NOMO-1 (cell line): ENCODE data around the gene GRPR.
A peak's percentile ranks its signal among the peaks of the same experiment; 100 is the strongest.
"Not testable (repeated sequence)": the region's sequence is repeated elsewhere in the genome, so short reads cannot be mapped to it uniquely, and the experiment has no call there.

Source experiments
- DNase-seq, 2 experiments: peaks; one replicate each; lab custom pipeline; 2025; ENCODE audit not compliant: unreplicated experiment in 2 of 2; lab: John Stamatoyannopoulos, UW

The GRPR gene

DNA sequence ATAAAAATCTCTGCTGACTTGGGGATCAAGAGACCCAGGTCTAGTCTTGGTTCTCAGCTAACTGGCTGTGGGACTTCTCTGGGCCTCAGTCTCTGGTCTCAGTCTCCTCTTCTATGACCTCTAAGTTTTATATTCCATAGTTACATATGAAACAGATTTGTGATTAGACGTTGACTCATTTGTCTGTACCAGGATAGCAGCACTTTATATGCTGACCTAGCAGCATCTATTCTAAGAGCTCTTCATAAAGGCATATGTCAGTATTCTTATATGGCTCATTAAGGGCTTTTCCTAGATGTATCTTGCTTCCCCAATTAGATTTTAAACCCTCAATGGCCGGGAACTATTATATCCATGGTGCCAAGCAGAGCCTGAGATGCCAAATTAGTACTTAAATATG lies 12.7 kb downstream of the GRPR start:
- DNase-seq = no peak

- DNase-seq = peak; percentile 62 to 78
Observed at GRCh38 chrX:16137416-16138107, 14.2 kb downstream of the GRPR start.

- DNase-seq = peak; percentile 21 to 57
Observed at GRCh38 chrX:16138108-16138427, 14.7 kb downstream of the GRPR start.

DNA sequence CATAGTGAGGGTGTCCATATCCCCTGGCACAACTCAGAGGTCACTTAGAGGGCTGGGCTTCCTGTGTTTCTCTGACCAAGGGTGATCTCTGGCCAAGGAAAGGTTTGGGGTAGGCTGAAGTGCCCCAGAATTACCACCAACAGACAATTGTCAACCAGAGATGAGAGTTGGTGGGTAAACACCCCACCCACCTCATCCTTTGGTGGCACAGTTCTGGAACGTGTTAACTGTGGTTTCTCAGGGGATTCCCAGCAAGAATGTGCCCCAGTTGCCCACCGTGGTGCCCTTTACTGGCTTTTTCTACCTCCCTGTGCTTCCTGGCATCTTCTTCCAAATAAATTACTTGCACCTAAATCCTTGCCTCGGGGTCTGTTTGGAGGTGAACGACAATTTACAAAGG lies 17.1 kb downstream of the GRPR start:
- DNase-seq = no peak

- DNase-seq = no peak
Observed at GRCh38 chrX:16140983-16141382, 17.6 kb downstream of the GRPR start.

DNA sequence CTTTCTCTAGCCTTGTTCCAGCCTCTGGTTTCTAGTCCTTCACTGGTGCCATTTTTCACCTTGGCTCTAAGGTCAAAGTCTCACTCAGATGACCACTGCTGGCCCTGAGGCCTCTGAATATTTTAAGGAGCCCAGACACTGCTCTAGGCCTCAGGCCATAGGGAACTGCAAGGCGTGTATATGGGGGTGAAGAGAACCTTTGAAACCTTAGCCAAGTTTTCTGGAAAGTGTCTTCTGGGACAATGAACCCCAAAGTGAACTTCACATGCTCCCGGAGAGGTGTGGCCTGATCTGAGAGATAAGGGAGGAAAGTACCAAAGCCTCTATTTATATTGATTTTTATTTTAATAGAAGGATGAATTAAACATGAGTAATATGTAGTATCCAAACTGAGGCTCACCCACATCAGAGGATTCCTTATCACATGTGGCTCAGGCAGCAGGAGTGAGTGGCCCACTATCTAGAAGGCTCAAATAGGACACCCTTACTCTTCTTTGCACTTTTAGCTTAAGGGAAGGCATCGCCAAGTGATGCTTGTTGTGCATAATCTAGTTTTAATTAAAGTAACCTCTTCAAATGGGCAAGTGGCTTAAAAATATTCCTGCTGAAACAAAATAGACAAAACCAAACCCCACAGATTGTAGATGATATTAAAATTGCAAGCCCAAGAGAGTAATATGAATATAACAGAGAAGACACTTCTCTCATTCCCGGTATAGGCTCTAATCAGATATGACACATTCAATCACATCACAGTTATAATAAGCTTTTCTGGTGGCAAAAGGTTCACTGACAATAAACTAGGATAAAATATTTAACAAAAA lies 18.3 kb downstream of the GRPR start:
- DNase-seq = no peak

DNA sequence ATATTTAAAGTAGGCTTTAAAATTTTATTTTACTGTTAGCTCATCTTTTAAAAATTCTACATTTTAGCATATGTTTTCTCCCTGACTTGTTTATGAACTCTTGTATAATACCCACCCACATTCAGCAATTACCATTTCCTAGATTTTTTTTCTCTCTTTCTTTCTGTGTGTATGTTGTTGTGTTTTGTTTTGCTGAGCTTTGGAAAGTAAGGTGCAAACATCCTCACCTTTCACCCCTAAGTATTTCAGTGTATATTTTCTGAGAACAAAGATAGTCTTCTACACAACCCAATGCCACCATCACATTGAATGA lies 18.8 kb downstream of the GRPR start:
- DNase-seq = no peak

DNA sequence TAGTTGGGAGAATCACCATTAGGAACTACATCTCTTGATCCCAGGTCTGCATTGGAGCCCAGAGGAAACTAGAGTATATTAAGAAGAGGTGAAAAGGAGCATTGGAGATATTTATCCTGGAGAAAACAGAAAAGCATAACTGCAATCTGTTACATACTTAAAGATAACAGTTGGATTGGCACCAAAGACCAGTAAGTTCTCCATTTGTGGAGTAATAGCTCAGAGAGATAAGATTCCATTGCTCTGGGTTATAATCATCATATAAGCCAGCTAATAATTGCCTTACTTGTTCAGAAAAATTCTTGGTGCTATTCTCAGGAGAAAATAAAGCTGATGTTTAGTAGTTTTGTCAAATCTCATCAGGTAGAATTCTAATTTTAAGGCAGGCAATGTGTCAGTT lies 20.6 kb downstream of the GRPR start:
- DNase-seq = no peak

- DNase-seq = no peak
Observed at GRCh38 chrX:16144420-16144819, 21.1 kb downstream of the GRPR start.

DNA sequence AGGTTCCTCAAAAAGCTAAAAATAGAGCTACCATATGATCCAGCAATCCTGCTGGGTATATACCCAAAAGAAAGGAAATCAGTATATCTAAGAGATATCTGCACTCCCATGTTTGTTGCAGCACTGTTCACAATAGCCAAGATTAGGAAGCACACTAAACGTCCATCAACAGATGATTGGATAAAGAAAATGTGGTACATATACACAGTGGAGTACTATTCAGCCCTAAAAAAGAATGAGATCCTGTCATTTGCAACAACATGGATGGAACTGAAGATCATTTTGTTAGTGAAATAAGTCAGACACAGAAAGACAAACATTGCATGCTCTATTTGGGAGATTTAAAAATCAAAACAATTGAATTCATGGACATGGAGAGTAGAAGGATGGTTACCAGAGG lies 21.7 kb downstream of the GRPR start:
- not testable (repeated sequence) for DNase-seq

DNA sequence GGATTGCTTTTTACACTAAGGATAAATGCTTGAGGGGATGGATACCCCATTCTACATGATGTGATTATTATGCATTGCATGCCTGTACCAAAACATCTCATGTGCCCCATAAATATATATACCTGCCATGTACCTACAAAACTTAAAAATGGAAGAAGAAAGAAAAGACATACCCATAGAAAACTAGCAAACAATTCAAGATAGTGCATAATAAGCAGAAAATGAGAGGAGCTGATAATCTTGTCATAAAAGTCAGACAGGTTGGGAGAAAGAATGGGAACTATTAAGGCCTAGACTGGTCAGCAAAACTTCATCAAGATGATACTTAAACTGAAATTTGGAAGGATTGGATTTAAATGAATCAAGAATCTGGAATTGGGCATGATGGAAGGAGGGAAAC lies 22.3 kb downstream of the GRPR start:
- no peak for DNase-seq

DNA sequence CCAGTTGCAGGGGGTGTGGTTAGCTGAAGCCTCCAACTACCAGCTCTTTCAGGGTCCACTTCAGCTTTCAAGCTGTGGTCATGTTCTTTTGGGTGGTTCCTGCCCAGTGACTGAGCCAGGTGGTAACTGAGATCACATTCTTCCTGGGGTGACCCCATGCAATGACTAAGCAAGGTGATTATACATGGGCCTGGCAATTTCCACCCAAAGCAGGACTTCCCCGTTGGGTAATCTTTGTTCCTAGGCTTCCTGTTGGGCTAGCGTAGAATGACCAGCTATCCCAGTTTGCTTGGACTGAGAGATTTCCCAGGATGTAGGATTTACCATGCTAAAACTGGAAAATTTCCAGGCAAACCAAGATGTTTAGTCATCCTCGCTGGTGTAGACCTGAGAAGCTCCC lies 25.5 kb downstream of the GRPR start:
- DNase-seq = no peak

DNA sequence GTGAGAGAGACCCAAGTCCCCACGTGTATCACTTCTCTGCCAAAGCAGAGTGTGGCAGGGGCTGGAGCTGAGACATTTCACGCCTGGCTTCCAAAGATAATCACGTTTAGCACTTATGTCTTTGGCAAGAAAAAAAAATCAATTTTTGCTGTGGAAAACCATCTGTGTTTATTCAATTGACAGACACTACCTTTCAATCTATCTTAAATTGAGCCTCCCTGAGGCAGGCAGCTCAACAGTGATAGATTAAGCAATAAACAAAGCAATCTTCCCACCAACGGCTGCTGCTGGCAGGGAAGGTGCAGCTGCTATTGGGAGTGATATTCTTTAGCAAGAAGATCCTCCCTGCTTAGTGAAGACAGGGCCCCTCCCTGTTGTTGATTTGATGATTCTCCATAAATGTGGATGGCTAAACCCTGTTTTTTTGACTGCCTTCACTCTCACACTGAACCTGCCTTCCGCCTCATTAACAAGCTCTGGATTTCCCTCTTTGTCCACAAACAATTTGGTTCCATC lies 32.3 kb downstream of the GRPR start:
- DNase-seq = peak; percentile 28 to 47

GRCh38 chrX:16156692-16157331 lies 33.4 kb downstream of the GRPR start:
- DNase-seq = no peak

- no peak for DNase-seq
Observed at GRCh38 chrX:16160729-16161128, 37.4 kb downstream of the GRPR start.

GRCh38 chrX:16161173-16161572 lies 37.8 kb downstream of the GRPR start:
- not testable (repeated sequence) for DNase-seq

- DNase-seq = no peak
Observed at GRCh38 chrX:16162391-16162790, 39.0 kb downstream of the GRPR start.

- DNase-seq = no peak
Observed at GRCh38 chrX:16164748-16165147, 41.4 kb downstream of the GRPR start.

GRCh38 chrX:16167181-16167580 lies 43.8 kb downstream of the GRPR start, which contains the start of gene MAGEB17:
MAGEB17 (plus strand) TSS chrX:16167481; CDS start chrX:16170383, 2,902 bp downstream.
- no peak for DNase-seq

- no peak for DNase-seq
Observed at GRCh38 chrX:16171039-16171438, 47.7 kb downstream of the GRPR start.

GRCh38 chrX:16171944-16172343 lies 48.6 kb downstream of the GRPR start:
- DNase-seq = no peak

- no peak for DNase-seq
Observed at GRCh38 chrX:16172391-16172790, 49.0 kb downstream of the GRPR start.
